ENCODE data around the gene RPH3AL.

- no peak for TF ChIP-seq POLR2A (IDR thresholded peaks at IDR 0.05)
- no peak for TF ChIP-seq CTCF (IDR thresholded peaks at IDR 0.05 in 8 of 11, conservative IDR thresholded peaks at IDR 0.05 in 3 of 11)
- TF ChIP-seq POLR2AphosphoS5 (IDR thresholded peaks at IDR 0.05): no peak
These were observed 136.0 kb downstream of the RPH3AL start for GRCh38 chr17:216625-217024.
